Kidney capillary endothelial cell (primary cell): ENCODE results near the gene TRIM62.

ENCODE experiments used
- DNase-seq: peaks from one replicate; pipeline ENCODE4 v3.0.0-alpha.2; 2018; ENCODE audit warnings: low spot score

TRIM62 gene

DNA sequence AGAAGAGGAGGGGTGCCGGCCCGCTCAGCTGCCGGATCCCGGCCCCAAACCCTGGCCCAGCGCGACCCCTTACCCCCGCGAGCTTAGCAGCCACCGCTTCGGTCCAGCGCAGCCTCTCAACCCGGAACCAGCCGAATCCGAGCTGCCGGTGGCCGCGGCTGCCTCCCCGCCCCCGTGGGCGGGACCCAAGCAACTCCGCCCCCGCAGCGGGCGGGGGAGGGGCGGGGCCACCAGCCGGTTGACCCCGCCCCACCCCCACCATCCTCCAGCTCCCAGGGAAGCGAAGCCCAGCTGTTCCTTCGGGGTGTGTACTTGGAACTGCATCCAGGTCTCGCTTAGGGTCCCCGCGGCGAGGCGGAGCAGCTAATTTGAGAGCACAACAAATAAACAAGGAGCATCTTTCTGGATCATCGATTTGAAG is at the start of gene TRIM62:
Gene TRIM62, minus strand, starts transcription at position 123 of the 421 bp plus-strand sequence. CDS start 611 bp downstream, outside the sequence.
- peak; percentile 70 for DNase-seq

GRCh38 chr1:33231166-33231565 is 49.3 kb upstream of the TRIM62 start:
- no peak for DNase-seq

DNA sequence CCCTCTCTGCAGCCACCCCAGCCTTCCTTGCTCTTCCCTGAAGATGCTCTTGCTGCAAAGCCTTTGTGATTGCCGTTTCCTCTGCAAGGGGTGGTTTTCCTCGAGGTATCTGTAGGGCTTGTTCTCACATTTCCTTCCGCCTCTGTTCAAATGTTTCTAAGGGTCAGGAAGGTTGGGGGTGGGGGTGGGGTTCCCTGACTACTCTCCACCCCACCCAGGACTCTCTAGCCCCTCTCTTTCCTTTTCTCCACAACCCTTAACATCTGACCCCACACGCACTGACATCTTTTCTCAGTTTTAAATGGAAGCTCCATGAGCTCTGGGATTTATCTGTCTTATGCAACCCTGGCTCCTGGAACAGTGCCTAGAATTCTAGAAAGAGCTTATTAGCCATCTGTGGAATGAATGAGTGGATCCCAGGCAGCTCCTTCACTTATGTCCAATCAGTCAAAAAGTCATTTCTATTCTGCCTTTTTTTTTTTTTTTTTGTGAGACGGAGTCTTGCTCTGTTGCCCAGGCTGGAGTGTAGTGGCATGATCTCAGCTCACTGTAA is 47.2 kb upstream of the TRIM62 start:
- no peak for DNase-seq

- no peak for DNase-seq
These were observed 43.7 kb upstream of the TRIM62 start for GRCh38 chr1:33225586-33225985.

- no peak for DNase-seq
These were observed 42.4 kb upstream of the TRIM62 start for GRCh38 chr1:33224166-33224707.

DNA sequence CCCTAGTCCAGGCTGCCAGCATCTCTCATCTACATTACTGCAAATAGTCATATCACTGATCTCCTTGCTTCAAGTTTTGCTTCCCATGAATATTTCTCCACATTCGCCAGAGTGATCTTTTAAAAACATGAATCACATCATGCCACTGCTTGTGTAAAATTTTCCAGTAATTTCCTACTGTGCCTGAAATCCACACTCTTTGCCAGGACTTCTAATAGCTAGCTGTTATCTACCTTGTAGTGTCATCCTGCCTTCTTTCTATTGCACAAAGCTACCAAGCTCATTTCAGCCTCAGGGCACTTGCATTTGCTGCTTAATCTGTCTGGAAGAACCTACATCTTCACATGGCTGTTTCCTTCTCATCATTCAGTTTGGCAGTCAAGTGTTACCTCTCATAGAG is 40.5 kb upstream of the TRIM62 start:
- DNase-seq: no peak

DNA sequence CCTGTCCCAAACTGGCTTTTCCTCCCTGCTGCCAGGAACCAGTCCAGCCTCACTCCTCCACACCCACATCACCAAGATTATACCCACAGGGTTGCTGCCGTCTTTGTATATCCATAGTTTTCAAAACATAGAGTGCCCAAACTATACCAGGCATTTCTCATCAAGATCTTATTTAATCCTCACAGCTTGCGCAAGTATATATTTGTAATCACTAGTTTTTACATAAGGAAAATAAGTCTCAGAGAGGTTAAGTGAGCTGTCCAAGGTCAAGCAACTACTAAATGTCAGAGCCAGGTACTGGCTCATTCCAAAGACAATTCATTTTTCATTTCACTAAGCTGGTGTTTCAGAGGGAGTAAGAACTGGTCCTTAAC is 39.5 kb upstream of the TRIM62 start:
- no peak for DNase-seq

DNA sequence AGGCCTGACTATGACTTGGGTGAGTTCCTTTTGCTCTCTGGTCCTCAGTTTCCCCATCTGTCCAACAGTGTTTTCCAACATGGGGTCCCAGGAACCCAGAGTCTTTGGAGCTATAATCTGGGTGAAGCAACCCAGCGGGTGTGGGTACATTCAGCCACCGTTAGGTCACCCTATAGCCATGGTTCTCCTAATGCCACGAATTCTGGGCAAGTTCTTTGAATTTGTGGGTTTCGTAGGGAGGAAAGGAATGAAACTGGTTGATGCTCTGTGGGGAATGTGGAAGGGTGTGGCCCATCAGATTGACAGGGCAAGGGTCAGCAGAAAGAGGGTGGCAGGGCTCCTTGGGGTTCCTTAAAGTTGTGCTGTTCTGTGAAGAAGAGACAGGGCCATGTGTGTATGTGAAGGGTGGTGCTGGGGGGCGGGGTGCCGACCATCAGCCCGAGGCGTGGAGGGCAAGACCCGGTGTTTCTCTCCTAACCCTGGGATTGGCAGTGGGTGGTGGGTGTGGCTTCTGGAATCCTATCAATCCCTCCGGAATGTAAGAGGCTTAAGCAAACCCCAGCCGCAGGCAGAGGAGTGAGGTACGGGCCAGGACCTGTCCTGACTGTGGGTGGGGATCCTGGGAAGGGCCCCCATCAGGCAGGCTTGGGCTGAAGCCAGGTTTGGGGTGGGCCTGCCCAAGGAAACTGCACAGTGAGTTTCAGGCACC is 39.0 kb upstream of the TRIM62 start:
- no peak for DNase-seq

DNA sequence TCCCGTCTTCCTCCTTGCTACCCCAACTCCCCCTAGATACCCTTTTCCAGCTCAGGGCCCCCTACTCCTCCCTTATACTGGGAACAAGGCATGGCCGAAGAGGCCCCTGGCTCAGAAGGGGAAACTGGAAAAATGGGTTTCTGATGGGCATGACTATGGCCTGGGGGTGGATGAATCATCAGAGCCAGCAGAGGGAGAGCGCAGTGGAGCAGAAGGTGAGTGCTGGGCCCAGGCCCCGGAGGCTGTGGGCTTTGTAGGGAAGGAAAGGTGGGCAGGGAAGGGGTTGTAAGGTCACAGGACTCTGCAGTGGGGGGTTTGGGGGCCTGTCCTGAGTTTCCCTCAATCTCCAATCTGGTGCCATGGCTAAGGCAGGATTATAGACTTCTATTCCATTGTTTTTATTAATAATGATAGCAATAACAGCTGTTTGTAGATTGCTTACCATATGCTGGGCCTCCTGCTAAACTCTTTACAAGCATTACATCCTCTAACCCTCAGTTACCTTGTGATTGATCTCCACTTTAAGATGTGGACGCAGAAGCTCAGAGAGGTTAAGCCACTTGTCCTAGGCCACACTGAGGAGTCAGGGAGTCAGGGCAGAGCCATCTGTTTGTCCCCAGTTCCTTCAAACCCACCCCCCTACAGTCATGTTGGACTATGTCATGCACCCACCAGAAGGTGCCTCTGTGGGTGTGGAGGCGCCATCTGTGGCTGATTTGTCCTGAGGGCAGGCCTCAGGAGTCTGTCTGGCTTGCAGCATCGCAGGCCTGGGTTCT is 38.2 kb upstream of the TRIM62 start:
- DNase-seq: no peak

GRCh38 chr1:33211972-33212371 is 30.1 kb upstream of the TRIM62 start:
- DNase-seq: no peak

- no peak for DNase-seq
These were observed 24.5 kb upstream of the TRIM62 start for GRCh38 chr1:33206340-33206739.

GRCh38 chr1:33195556-33195955 is 13.7 kb upstream of the TRIM62 start:
- no peak for DNase-seq

- no peak for DNase-seq
These were observed 10.0 kb upstream of the TRIM62 start for GRCh38 chr1:33191731-33192275.

DNA sequence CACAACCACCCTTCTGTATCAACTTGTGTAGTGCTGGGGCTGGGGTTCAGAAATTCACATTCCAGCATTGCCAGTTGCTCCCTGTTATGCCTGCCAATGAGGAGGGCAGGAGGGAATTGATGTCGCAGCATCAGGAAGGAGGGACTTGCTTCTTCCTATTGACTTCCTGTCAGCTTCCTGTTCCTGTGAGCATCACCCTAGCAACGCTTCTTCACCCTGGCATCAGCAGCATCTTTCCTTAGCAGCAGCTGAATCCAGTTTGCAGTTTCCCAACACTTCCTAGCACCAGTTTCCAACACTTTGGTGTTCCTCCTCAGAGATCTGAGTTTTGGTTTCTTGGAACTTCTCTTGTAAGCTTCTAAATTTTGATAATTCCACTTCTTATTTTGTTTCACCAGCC is 8.9 kb upstream of the TRIM62 start:
- no peak for DNase-seq

DNA sequence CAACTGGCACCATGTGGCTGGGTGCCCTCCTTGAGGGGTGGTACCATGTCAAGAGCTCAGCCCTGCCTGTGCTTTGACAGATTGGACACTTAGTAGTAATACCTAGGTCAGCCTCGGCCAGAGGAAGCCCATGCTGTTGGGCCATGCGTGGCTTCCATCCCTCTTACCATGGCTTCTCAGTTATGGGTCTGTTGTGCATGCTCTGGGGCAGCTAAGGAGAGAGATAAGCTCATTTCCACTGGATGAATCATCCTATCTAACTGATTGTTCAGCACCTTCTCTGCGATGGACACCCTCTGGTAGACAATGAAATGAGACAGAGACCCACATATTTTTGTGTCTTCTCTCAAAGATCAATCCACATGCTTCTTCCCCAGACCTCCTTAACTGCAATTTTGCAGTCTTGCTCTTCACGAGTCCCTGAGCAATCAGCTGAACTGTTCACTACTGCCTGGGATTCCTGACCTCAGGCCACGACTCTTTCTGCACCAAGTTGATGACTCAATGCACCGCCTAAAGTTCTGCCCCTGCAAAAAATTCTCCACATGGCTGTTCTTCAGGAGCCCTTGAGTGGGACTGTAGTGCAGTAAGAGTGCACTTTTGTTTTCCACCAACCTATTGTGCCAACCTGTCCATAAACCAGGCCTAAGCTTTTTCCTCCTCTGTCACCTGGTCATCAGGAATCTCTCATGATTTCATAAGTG is 6.9 kb upstream of the TRIM62 start:
- DNase-seq: no peak

DNA sequence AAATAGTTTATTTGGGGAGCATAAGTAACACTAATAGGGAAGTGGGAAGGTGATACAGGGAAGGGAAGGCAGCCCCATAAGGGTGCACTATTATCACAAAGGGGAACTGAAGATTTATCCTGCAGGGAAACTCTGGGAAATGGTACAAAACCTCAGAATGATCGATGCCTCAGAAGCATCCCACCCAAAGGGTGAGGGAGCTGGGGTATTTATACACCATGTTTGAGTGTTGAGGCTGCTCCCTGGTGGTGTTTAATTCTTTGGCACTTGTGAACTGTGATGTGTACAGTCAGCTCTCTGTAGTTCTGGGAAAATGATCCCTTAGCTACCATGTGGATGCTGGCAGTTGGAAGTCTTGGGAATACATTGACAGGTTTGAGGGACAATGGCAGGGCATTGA is 5.1 kb upstream of the TRIM62 start:
- DNase-seq: no peak

GRCh38 chr1:33185541-33185940 is 3.7 kb upstream of the TRIM62 start:
- no peak for DNase-seq

DNA sequence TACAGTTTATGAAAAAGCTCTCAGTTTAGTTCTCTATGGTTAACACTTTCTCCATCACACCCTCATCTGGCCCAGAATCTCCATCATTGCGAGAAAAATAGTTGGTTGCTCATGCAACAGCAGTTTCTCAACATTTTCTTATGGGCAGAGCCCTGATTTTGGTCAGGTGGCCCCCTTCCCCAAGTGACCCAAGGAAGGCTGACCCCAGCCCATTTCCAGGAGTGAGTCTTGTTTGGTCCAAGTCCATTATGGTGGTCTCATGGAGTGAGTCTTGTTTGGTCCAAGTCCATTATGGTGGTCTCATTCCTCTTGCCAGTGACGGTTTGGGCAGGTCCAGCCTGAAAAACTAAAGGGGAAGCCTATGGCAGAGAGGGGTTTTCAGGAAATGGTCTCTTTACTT is 1.5 kb upstream of the TRIM62 start:
- DNase-seq: no peak

DNA sequence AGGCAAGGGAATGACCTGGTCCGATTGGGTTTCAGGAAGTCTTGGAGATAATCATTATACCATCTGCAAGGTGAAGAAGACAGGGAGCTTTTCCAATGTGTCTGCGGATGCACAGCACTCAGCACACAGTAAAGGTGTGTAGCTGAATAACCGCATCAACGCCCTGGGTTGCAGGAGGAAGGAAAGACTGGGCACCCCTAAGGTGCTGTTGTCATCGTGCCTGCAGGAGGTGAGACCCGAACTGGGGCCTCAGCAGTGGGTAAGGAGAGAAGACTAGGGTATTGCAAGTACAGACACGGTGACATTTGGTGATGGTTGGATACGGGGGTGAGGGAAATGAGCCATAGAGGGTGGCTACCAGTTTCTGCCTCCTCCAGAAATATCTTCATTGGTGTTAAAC is 1.1 kb upstream of the TRIM62 start:
- no peak for DNase-seq

GRCh38 chr1:33182401-33182841 is 578 bp upstream of the TRIM62 start:
- no peak for DNase-seq

DNA sequence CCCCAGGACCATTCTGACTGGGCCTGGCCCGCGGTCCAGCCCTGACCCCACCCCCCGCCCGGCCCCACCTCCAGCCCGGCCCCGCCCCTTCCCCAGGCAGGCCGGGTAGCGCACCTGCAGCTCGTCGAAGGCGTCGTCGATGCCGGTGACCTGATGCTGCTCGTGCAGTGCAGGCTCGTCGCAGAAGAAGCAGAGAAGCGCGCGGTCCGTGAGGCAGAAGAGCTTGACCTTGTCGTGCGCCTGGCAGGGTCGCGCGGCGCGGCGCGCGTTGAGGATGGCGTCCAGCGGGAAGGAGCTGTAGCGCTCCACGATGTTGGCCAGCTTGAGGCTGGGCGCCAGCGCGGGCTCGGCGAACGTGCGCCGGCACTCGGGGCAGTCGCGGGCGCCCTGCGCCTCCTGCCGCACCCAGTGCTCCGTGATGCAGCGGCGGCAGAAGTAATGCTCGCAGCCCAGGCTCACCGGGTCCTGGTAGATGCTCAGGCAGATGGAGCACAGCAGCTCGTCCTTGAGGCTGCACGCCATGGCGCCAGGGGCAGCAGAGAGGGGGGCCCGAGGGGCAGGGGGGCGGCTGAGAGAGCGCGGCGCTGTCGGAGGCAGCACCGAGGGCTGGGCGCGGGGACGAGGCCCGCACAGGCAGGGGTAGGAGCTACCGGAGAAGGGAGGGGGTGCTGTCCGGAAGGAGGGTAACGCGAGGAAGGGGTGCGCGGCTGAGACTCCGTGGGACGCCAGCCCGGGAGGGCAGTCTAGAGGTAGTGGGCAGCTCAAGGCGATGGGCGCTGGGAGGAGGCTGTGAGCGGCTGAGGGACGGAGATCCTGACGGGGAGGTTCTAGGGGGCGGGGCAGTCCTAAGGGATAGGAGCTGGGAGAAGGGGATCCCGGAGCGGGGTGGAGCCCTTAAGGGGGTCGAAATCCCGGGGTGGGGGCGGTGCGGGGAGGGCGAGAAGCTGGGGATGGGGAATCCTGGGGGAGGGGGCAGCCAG is 642 bp downstream of the TRIM62 start:
- no peak for DNase-seq
